HG02610 (cell line): ENCODE data around the gene RRP1B.

Experiments used
- ATAC-seq: cut with Tn5 transposase; IDR thresholded peaks from one replicate; pipeline ENCODE4 v1.9.1; 2021; ENCODE audit warnings: mild to moderate bottlenecking, moderate library complexity; ENCODE audit not compliant: unreplicated experiment

The RRP1B gene

GRCh38 chr21:43739621-43740435, 80.5 kb downstream of the RRP1B start:
- ATAC-seq, result no peak

- ATAC-seq, result no peak
Observed at GRCh38 chr21:43740497-43741156, 81.3 kb downstream of the RRP1B start.

GRCh38 chr21:43741423-43742096, 82.2 kb downstream of the RRP1B start:
- no peak for ATAC-seq

- no peak for ATAC-seq
Observed at GRCh38 chr21:43743947-43744346, 84.6 kb downstream of the RRP1B start.

- ATAC-seq, result no peak
Observed at GRCh38 chr21:43744725-43745124, 85.4 kb downstream of the RRP1B start.
